GM19240 (cell line): ENCODE results near the gene CPNE4.
"Not testable (repeated sequence)": the region's sequence is repeated elsewhere in the genome, so short reads cannot be mapped to it uniquely, and the experiment has no call there.

Experiments
- DNase-seq: peaks from one replicate; pipeline ENCODE4 v3.0.0; 2011; ENCODE audit warnings: low spot score; ENCODE audit not compliant: insufficient read length

The CPNE4 gene

DNA sequence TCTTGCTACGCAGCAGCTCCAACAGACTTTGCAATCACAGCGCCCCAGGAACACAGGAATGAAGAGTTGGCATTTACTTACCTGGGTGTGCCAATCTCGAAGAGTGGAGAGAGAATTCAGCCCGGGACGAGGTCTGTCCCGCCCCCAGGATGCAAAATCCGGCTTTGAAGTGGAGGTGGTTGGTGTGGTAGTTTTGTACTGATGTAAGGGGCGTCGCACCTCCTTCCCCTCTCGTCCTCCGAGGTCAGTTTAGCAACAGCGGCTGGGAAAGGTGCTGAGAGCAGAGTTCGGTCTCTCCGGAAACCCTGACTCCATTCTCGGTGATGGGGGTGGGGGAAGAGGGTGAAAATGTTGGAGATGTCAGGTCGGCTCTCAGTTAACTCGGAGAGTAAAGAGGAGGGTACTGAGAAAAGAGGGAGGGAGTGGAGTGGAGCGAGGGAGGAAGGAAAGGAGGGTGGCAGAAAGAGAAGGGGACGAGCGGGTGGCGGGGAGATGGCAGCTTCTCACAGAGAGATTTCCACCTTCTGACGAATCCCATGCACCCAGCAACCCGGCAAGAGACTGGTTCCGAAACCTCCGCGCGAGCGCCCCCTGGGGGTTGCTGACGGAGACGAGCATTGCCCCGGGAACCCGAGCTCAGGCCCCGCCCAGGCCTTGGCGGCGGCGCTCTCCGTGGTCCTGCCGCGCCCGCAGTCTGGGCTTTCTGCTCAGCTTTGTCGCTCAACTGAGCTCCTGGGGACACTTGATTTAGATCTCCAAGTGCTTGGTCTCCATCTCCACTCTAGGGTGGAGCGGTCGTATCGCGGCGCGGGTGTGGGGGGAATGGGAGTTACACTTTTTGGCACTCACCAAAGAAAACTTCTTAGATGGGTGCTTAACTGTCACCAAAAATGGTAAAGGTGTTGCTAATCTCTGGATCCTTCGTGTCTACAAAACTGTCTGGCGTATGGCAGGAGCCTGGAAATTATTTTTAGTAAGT lies at the start of gene CPNE4:
Gene CPNE4 (minus strand): TSS at position 529 of the 979 bp plus-strand sequence.
- DNase-seq, result peak; percentile 56

GRCh38 chr3:132083583-132084279 lies 48.9 kb upstream of the CPNE4 start:
- no peak for DNase-seq

GRCh38 chr3:132083159-132083558 lies 48.3 kb upstream of the CPNE4 start:
- no peak for DNase-seq

DNA sequence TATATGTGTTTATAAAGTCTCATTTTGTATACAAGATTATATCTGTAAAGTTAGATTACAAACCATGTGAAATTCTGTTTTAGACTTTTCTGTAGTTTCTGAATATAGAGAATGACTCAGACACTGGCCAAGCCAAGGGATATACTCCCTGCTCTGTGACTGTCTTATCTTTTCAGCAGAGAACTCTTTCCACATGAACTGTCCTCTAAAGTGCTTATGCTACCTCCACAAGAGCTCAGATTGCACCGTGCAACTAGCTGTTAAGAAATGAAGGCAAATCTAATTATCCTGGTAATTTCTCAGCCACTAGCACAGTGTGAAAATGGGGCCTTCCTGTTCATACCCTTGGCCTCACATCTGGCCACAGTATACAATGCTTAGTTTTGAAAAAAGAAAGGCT lies 44.3 kb upstream of the CPNE4 start:
- no peak for DNase-seq

- no peak for DNase-seq
These were observed 39.0 kb upstream of the CPNE4 start for GRCh38 chr3:132073771-132074170.

DNA sequence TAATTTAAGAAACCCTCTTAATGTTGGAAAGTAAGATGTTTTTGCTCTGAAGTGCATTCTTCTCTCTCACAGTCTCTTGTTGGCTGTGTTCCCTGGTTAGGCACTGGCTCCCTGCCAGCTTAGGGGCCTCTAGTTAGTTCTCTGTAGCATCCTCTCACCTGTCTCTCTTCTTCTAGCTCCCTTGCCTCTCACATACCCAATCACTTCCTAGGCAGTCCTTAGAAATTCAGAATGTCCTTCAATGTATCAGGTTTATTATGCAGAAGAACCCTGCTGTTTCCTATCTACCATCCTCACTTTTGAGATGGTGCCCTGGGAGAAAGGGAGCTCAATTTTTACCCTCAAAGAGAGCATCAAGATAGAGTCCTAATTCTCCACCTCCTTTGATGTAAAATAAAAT lies 36.2 kb upstream of the CPNE4 start:
- DNase-seq, result no peak

GRCh38 chr3:132064114-132064513 lies 29.3 kb upstream of the CPNE4 start:
- DNase-seq, result no peak

- DNase-seq, result no peak
These were observed 27.7 kb upstream of the CPNE4 start for GRCh38 chr3:132062535-132062934.

GRCh38 chr3:132055872-132056271 lies 21.1 kb upstream of the CPNE4 start:
- DNase-seq, result no peak

- DNase-seq, result no peak
These were observed 12.4 kb upstream of the CPNE4 start for GRCh38 chr3:132047209-132047608.

GRCh38 chr3:132044874-132045273 lies 10.1 kb upstream of the CPNE4 start:
- not testable (repeated sequence) for DNase-seq

- DNase-seq, result no peak
These were observed 7.9 kb upstream of the CPNE4 start for GRCh38 chr3:132042681-132043080.

GRCh38 chr3:132038198-132038825 lies 3.5 kb upstream of the CPNE4 start:
- DNase-seq, result no peak

DNA sequence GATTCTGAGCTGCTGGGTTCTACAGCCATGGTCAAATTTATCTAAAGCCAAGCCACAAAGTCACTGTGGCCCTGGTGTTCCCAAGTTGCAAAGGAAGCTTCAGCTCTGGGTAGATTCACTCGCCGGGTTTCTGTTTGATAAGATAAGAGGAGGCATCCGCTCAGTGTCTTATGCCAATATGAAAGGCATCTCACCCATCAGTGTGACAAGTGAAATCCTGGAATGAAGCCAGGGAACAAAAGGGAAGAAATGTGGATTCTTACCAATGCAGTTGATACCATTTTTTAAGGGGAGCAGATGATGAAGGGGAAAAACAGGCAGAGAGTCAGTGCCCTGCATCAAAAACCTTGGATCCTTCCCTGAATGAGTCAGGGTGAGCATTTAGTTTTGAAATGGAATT lies 2.8 kb upstream of the CPNE4 start:
- DNase-seq, result no peak

DNA sequence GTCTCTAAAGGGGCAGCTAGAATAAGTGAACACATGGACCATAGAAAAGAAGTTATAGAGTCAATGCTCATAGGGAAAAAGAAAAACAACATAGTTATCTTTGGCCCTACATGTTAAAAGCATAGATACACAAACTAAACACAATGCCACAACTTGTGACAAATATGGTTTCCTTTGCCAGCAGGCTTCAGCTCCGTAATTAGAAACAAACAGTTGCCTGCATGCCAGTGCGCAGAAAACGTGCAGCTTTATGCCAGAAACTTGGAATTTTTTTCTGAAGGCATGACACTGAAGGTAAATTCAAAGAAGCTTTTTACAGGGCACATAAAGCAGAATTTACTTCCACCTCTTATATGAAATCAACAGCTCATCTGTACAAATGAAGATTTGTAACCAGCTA lies 2.2 kb upstream of the CPNE4 start:
- no peak for DNase-seq

DNA sequence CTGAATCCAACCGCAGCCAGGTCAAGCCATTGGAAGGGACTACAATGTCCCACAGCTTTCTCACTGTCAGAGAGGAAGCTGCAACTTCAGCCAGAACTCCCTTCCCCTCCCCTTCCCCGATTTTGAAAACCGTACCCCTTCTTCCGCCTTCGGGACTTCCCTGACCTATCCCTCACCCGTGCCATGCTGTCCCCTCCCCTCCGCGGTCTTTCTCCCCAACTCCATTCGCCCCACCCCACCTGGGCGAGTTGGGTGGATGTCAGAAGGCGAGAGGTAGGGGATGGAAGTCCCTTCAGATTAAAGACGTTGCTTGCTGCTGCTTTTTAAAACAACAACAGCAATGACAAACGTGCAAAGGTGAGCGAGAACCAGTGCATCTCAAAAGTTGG lies 723 bp downstream of the CPNE4 start:
- DNase-seq, result no peak

DNA sequence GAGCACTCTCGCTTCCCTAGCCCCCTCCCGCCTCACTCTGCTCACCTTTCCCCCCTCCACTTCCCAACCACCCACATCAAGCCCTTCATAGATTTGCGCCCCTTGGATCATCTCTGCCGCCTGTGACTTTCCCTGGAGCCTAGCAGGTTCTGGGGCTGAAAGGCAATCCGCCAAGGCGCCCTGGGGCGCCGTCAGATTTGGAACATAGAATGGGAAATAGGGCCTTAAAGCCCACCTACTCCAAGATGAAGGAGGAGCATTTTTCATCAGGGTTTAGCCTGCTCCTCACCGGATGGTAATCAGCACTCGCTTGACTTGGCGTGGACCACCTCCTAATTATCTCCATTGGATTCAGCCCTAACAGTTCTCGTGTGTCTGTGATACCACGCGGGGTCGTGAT lies 1.3 kb downstream of the CPNE4 start:
- DNase-seq, result no peak

- no peak for DNase-seq
These were observed 1.9 kb downstream of the CPNE4 start for GRCh38 chr3:132032959-132033358.

DNA sequence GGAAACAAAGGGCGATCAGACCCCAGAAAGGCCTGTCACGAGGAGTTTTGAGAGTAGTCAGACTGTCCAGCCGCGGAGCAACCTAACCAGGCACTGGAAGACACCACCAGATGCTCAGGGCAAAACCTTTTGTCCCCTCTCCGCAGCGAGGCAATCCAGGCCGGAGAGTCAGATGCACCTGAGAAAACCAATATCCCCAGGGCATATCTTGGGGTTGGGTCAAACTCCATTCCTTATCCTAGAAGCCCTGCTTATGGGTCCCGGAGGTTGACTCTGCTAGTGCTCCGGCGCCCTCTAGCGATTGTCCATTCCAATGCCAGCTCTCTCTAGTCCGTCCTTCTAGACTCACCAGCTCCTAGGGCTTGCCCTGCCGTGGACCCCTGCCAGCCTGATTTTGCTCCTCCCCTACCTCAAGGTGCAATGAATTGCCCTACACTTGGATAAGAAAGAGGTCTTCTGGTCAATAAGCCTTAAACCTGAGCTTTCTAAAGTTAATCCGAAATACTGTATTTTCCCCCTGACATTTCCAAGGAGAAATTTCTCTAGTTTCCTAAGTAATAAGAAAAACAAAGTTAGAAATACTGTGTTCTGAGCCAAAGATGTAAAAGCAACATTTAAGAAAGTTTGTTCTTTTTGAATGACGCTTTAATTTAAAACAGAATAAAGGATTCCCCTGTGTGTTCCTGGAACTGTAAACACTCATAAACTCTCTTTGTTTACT lies 5.5 kb downstream of the CPNE4 start:
- DNase-seq, result peak; percentile 68

GRCh38 chr3:132022914-132023313 lies 11.9 kb downstream of the CPNE4 start:
- no peak for DNase-seq

DNA sequence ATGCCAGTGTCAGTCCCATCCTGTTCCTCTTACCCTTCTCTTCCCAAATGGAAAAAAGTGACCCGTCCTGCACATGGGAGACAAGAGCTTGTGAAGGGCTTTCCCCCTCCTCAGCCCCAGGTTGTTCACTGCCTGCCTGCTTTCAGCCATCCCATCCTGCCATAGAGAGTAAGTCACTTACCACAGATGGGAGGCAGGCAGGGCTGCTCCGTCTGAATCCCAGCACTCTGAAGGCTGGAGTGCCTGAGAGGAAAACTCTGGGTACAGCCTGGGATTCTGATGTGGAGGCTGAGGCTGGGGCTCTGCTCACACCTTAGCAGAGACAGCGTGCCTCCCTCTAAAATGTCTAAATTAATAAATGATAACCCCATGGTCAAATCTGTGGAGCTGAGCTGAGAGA lies 14.8 kb downstream of the CPNE4 start:
- DNase-seq, result no peak
